OCI-M2 (cell line): ENCODE data around the gene STYXL2.

ENCODE experiments used
- DNase-seq: peaks from one replicate; lab custom pipeline; 2025; ENCODE audit not compliant: unreplicated experiment; lab: John Stamatoyannopoulos, UW

STYXL2 gene

DNA sequence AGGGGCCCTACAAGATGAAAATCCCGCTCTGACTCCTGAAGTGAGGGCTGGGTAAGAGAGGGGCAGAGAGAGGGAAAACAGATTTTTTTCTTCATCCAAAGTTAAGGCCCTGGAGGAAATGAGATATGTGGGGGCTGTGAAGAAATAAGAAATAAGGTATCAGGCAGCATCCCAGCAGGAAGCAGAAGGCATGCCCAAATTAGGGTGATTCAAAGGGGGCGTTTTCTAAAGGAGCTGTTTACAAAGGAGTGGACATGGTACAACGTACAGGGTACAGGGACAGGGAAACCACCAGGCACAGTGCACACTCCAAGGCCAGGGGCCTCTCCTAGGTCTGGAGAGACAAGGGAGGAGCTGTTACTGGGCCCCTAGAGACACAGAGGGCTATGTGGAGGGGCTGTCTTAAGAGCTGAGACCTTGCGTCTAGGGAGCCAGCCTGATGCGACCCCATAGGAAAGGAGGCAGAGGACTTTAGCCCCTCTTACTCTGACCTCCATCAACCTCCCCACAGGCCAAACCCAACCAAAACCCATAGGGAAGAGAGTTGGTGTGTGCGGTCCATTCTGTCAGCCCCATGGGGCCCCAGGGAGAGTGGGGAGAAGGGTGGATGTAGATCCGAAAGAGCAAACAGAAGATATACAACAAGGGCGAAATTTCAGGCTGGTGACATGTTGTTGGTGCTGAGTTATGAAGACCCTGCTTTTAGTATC lies 38.6 kb downstream of the STYXL2 start:
- DNase-seq: no peak

DNA sequence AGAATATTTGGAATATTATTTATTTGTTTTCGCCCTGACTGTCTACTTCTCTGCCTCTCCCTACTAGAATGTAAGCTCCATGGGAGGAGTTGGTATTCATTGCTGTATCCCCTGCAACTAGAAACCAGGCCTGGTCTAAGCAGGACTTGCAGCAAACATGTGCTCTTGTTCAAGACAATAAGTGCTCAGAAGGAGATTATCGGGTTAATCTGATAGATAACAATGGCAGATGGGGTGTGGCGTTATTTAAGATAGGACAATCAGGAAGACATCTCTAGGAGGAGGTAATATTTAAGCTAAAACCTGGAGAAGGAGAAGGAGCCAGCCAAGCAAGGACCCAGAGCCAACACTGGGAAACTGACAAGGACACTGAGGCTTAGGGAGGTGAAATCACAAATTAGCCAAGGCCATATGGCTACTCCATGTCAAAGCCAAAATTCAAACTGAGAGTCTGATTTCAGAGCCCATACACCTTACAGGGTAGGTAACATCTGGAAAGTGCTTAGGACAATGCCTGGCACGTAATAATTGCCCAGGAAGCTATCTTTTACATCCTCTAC lies 41.5 kb downstream of the STYXL2 start:
- no peak for DNase-seq

DNA sequence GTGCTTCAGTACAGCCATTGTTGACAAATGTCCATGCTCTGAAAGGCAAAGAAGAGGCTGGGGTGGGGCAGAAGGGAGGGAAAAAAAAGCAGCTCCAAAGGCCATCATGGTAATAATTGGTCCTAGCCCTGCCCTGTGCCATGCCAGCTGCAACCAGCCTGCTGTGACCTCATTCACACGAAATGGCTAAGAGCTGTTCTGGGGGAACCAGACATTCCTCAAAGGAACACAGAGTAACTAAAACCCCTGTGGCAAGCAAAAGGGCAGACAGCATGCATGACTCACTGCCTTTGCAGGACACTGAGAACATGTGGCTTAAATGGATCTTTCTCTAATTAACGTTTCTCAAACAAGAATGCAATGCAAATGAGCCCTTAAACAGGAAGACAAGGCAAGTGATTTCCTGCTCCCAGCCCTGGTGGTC lies 42.3 kb downstream of the STYXL2 start:
- DNase-seq: no peak

DNA sequence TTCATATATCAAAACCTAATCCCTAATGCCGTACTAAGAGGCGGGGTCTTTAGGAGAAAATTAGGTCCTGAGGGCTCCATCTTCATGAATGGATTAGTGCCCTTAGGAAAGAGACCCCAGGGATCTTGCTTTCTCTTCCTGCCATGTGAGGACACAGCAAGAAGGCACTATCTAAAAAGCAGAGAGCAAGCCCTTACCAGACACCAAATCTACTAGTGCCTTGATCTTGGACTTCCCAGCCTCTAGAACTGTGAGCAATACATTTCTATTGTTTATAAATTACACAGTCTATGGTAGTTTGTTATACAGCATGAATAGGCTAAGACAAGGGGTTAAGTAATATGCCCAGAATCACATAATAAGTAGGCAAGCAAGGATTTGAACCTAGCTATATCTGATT lies 42.9 kb downstream of the STYXL2 start:
- DNase-seq: no peak

DNA sequence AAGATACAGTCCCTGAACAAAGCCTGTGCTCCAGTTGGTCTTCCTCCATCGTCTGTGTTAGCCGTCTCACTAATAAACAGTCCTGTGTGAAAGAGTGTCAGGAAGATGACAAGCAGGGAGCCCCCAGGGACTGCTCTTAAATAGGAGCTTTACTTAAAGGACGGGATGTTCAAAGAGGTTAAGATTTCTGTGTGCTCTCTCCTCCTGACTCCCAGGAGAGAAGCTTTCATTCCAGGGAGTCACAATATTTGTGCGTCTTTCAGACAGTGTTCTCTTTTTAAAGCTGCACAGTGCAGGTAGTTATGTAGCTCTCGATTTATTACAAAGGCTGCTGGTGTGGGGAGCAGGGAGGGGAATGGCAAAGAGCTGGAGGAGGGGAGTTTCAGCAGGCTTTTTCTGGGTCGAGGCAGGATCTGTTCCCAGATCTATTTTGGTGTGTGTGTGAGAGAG lies 43.5 kb downstream of the STYXL2 start:
- no peak for DNase-seq

DNA sequence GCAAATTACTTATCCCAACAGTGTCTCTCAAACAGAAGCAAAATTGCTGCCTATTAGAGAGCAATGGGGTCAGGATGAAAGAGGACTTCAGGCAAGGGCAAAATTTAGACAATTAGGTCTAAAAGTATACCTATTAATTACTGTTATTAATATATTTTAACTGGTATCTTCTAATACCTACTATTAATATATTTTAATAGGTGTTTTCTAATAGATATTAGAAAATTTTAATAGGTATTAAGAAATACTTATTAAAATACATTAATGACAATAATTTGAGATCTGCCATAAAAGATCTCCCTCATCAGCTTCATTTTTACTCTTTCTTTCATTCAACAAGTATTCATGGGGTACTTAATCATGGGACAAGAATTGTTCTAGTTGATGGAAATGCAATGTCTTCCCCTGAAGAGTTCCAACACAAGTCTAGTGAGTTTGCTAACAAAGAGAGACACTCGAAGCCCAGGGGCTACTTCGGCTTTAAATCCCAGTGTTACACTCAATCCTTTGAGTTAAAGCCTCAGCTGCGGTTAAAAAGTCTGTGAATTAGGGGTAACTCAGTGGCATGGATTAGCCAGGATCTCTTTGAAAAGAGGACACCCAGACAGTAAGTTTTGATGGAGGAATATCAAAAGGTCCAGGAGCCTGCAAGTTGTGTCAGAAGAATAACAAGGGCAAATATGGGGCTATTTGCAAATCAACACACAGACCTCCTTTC lies 44.1 kb downstream of the STYXL2 start:
- no peak for DNase-seq

DNA sequence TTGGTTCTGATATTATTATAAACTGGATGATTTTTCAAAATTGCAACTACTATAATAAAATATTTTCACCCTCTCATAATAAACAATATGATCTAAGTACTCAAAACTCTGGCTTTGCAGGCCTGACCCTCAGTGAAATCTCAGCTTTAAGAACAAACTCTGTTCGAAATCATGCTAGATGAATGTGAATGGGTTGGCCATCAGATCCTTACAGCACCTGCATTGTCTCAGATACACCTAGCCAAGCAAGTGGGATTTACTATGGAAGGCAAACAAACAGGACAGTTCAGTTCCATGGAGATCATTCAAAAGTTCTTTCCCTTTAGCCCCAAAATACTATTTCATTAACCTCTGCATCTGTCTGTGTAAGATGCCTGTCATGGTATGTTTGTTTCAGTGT lies 44.8 kb downstream of the STYXL2 start:
- DNase-seq: no peak

DNA sequence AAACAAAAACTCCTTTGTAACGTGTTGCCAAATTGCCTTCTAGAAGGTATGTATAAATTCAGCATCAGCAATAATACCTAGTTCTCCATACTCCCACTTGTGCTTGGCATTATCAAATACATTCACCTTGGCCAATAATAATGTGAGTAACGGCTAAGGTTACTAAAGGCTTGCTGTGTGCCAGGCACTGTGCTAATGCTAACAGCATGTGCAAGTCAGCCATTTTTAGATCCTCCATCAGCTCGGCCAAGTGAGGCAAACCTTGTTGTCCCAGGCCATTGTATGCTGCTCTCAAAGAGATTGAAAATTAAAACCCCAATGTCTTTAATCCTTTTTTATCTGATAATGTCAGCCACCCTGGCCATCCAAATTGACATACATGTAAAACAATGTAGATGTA lies 48.1 kb downstream of the STYXL2 start:
- no peak for DNase-seq
